GM12874 (cell line): ENCODE data around the gene GRIP2.

Source experiments
- CTCF ChIP-seq: IDR thresholded peaks from 2 replicates; pipeline ENCODE4 v1.5.1; 2011; ENCODE audit warnings: low read depth, mild to moderate bottlenecking, control low read depth, low read length, moderate library complexity; ENCODE audit not compliant: insufficient read depth

The GRIP2 gene

DNA sequence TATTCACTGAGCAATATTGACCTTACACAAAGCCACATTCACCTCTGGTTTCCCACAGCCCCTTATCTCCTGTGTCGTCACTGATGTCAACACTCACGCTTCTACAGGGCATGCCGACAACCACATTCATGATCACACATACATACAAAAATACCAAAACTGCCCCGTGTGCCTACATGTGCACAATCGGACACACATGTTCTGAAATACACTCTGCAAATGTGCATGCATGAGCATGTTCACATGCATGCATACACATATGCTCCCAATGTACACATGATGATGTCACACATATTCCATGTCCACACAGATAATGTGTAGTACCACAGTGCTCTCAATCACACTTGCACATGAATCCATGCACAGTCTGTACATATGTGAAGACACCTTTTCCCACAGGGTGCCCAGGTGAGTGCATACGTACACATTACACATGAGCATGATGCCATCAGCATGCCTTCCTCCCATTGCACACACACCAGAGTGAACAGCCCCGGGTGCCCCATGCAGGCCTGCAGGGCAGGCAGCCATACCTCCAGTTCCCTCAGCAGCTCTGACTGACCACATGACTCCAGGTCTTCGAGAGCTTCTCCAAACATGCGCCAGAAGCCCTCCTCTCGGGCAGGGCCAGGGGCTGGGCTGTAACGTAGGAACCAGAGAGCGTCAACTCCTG lies 37.0 kb downstream of the GRIP2 start:
- TF ChIP-seq CTCF: no peak

GRCh38 chr3:14502472-14502871 lies 37.7 kb downstream of the GRIP2 start:
- no peak for TF ChIP-seq CTCF

DNA sequence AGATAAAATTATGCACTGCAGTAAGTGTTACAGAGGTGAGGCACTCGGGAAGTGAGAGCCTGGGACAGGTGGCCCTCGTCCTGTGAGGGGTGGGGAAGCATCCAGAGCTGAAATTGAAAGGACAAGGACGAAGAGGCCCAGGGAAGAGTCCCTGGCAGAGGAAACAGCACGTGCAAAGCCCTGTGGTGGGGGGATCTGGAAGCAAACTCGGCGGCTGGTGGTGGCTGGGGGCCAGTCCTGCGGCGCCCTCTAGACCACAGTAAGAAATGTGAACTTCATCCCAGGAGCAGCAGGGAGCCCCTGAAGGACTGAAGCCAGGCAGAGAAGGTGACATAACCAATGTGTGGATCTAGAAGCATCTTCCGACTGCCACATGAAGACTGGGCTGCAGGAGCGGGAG lies 42.8 kb downstream of the GRIP2 start:
- no peak for TF ChIP-seq CTCF

DNA sequence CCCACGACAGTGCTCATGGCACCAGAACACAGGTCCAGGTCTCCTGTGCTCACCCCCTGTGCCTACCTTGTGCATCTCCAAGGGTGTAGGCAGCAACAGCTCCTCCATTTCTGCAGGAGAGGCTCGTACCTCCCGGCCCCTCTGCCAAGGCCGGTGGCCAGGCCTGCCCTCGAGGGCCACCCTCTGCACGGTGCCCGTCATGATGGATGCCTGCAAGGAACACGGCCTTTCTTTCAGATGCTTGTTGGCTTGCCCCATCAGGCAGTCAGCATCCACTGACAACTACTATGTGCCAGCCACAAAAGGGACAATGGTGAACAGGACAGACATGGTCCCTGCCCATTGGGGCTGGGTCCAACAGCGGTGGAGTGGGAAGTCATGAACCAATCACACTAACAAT lies 43.8 kb downstream of the GRIP2 start:
- TF ChIP-seq CTCF: no peak

GRCh38 chr3:14494973-14495300 lies 45.2 kb downstream of the GRIP2 start:
- TF ChIP-seq CTCF: no peak

DNA sequence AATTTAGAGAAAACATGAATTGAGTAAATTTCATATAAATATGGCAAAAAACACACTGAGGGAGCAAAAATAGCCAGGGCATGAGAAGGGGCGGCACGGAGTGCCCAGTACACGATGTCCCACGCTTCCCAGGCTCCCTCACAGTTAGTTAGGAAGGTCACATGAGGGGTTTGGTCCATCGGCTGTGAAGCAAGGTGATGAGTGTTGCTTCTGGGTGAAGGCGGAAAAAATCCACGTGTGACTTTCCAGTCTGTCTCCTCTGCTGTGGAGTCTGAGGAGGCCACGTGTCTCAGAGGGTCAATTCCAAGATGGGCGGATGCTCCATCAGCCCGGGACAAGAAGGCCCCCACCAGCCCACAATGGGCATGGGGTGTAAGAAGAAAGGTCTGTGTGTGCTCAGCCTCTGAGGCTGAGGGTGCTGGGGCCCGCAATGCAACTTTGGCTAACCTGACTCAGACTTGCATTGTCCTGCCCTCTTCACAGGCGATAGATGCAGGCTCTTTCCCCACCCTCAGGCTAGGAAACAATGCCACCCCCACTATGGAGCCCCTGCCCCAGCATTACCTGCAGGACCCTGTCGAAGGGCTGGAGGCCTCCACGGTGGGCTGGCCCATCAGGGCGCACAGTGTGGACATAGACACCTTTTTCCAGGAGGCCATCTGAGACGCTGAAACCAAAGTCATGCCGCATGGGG lies 45.7 kb downstream of the GRIP2 start:
- no peak for TF ChIP-seq CTCF

GRCh38 chr3:14492948-14493881 lies 46.9 kb downstream of the GRIP2 start:
- no peak for TF ChIP-seq CTCF
